Ovary (tissue), 9 donors: ENCODE results near the gene CCT7. TPM values are rescaled to one million over a fixed set of nuclear protein-coding genes. Genes with fewer than 3 reads are reported as not detected.

Experiments used
- DNase-seq, 5 donors: peaks; one replicate each; pipeline ENCODE4 v3.0.0-alpha.2; 2019 to 2020
- H3K27ac ChIP-seq, 2 donors: fragments of 200-600 bp; one replicate each; pipeline versions ENCODE4 v1.5.1 to v1.8.0; 2019 to 2022
- H3K27me3 ChIP-seq: fragments of 200-600 bp; one replicate; pipeline ENCODE4 v1.8.0; 2022
- H3K36me3 ChIP-seq: fragments of 200-600 bp; sonication (generic); one replicate; pipeline ENCODE4 v1.5.1; 2019
- H3K4me1 ChIP-seq: one replicate; pipeline ENCODE4 v1.8.1; 2013; ENCODE audit warnings: mild to moderate bottlenecking, moderate library complexity; ENCODE audit not compliant: insufficient read depth
- H3K4me3 ChIP-seq: fragments of 200-600 bp; sonication (generic); one replicate; pipeline ENCODE4 v1.5.1; 2017
- H3K9me3 ChIP-seq, 2 donors: fragments of 200-600 bp in 1 of 2; sonication (generic) in 1 of 2; one replicate each; pipeline versions ENCODE4 v1.5.1 to v1.8.1; 2013 to 2019; ENCODE audit warnings: mild to moderate bottlenecking in 1 of 2, moderate library complexity in 1 of 2
- EP300 ChIP-seq: sonication (generic); formaldehyde crosslinking; IDR thresholded peaks from one replicate; pipeline ENCODE4 v1.6.1; 2017; ENCODE audit warnings: antibody characterized with exemption
- POLR2A ChIP-seq: fragments of 450-650 bp; IDR thresholded peaks from one replicate; pipeline ENCODE4 v1.6.1; 2017; ENCODE audit warnings: antibody characterized with exemption, mild to moderate bottlenecking, moderate library complexity
- WGBS, 3 donors: extraction: QIAGEN DNeasy Blood & Tissue Kit in 1 of 3; methylation state at CpG; one replicate each; pipeline versions ENCODE4 v1.1.5 to v1.1.7; 2013 to 2017; 5-methylcytosine and 5-hydroxymethylcytosine counted together
- intact Hi-C, 4 donors: fragments of 100-400 bp; cut with DNase I; formaldehyde crosslinking; loops; one replicate each; pipeline versions ENCODE4 v1.11.0 to v1.15.1; 2022 to 2023
- polyA plus RNA-seq, 2 donors: library from polyadenylated mRNA; stranded (reverse); fragments of 200-250 nt in 1 of 2; fragments of 350-450 nt in 1 of 2; fragmentation: Illumina TruSeq in 1 of 2; extraction: RNeasy Lipid Tissue Mini Kit (QIAGEN cat#74804) in 1 of 2; gene quantifications; one replicate each; pipeline ENCODE4 v1.2.3, GENCODE V29; 2013 to 2014
- total RNA-seq, 7 donors: library from RNA; depleted of rRNA in 2 of 7; stranded (reverse); fragments of >200 nt in 2 of 7; fragmentation: NEBNext Ultra II Directional in 3 of 7; extraction: Animal tissue kit (Norgen Biotek cat#: 25700) in 3 of 7; gene quantifications; one replicate each; pipeline versions ENCODE4 v1.1.0 to v1.2.4, GENCODE V29; 2016 to 2023
- TF ChIP-seq, protein P1 (sequence below), 3 donors: fragments of 450-650 bp in 2 of 3; fragments of 200-600 bp in 1 of 3; IDR thresholded peaks; one replicate each; pipeline versions ENCODE4 v1.5.1 to v1.8.0; 2016 to 2022; ENCODE audit warnings: antibody characterized with exemption in 3 of 3, mild to moderate bottlenecking in 1 of 3
- donor health status: DM: no; HTN: no; CAD: no; lungs with moderate emphysema.
- donor health status: DM: no; HTN: no; CAD: no.
- donor health status: Bipolar disorder and iron deficiency.
- donor health status: DM: yes; HTN: yes; CAD: no.
- donor health status: DM: no; HTN: no; CAD: no.
- donor health status: DM: yes; HTN: yes; CAD: no.

Gene CCT7
- total and polyA plus RNA-seq, 9 donors: 143 to 289 (median 220) TPM

DNA sequence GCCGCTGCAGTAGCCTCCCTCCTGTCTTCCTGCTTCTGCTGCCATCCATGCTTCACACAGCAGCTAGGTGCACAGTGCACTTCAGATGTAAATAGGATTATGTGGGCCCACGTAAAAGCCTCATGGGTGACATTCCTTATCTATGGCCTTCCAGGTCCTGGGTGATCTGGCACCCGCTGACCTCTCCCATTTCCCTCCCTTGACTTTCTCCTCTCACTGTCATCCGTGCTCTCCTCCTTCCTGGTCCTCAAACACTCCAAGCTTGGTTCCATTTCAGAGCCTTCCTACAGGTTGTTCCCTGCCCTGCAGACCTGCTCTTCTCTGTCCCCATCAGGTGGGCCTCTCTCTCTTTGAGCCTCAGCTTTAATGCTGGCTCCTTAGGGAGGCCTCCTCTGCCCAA lies 24.1 kb upstream of the CCT7 start:
- Histone ChIP-seq H3K36me3 (no peaks in the 10 kb centered on the region), H3K9me3 (no peaks in the 10 kb centered on the region), H3K4me3 (no peak overlapping the region), H3K27ac (no peak overlapping the region), H3K4me1 (peaks cover 1% of the 10 kb centered on the region), H3K27me3 (no peaks in the 10 kb centered on the region)
- TF ChIP-seq, protein P1, sequence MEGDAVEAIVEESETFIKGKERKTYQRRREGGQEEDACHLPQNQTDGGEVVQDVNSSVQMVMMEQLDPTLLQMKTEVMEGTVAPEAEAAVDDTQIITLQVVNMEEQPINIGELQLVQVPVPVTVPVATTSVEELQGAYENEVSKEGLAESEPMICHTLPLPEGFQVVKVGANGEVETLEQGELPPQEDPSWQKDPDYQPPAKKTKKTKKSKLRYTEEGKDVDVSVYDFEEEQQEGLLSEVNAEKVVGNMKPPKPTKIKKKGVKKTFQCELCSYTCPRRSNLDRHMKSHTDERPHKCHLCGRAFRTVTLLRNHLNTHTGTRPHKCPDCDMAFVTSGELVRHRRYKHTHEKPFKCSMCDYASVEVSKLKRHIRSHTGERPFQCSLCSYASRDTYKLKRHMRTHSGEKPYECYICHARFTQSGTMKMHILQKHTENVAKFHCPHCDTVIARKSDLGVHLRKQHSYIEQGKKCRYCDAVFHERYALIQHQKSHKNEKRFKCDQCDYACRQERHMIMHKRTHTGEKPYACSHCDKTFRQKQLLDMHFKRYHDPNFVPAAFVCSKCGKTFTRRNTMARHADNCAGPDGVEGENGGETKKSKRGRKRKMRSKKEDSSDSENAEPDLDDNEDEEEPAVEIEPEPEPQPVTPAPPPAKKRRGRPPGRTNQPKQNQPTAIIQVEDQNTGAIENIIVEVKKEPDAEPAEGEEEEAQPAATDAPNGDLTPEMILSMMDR (IDR thresholded peaks at IDR 0.05): no peak
- TF ChIP-seq POLR2A: no peak
- TF ChIP-seq EP300: no peak
- DNase-seq: no peak
- intact Hi-C loops: no loop called here
- WGBS, 3 donors: 70 to 72% (median 72%) methylated on average over 4 of the region's 4 CpGs

DNA sequence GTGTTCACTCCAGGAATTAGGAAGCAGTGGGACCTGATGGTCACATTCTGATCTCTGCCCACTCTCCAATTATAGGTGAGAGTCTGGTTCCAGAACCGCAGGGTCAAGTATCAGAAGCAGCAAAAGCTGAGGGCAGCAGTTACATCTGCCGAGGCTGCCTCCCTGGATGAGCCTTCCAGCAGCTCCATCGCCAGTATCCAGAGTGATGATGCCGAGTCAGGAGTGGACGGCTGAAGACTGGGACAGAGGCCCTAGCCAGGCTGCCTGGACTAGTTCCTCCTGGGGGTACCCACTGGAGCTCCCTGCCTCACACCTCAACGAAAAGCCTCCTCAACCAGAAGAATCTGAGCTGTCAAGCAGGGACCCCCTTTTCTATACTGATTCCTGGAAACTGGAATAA lies 23.4 kb upstream of the CCT7 start:
- Histone ChIP-seq H3K4me3 (no peak overlapping the region), H3K36me3 (no peaks in the 10 kb centered on the region), H3K4me1 (peaks cover 1% of the 10 kb centered on the region), H3K27me3 (no peaks in the 10 kb centered on the region), H3K27ac (no peak overlapping the region), H3K9me3 (no peaks in the 10 kb centered on the region)
- no peak for DNase-seq
- intact Hi-C loops: no loop called here
- WGBS, 3 donors: 72 to 86% (median 77%) methylated on average over 6 of the region's 6 CpGs
- TF ChIP-seq, protein P1 (IDR thresholded peaks at IDR 0.05): no peak
- TF ChIP-seq EP300: no peak
- no peak for TF ChIP-seq POLR2A

DNA sequence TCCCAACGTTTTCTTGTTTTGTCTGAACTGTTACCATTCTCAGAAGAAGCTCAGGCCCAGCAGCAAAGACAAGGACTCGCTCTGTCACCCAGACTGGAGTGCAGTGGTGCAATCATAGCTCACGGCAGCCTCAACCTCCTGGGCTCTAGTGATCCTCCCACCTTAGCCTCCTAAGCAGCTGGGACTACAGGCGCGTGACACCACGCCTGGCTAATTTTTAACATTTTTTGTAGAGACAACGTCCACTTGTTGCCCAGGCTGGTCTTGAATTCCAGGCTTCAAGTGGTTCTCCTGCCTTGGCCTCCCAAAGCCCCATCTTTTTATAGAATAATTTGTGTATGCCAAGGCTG lies 22.0 kb upstream of the CCT7 start:
- no peak overlapping the region for H3K27ac ChIP-seq
- peaks cover 1% of the 10 kb centered on the region for H3K4me1 ChIP-seq
- H3K9me3 ChIP-seq: no peaks in the 10 kb centered on the region
- DNase-seq: no peak
- WGBS, 3 donors: 72 to 74% (median 73%) methylated on average over 7 of the region's 7 CpGs
- TF ChIP-seq, protein P1 (IDR thresholded peaks at IDR 0.05): no peak
- TF ChIP-seq POLR2A (no peak), EP300 (no peak)
- H3K4me3 ChIP-seq: no peak overlapping the region
- intact Hi-C loops: no loop called here
- no peaks in the 10 kb centered on the region for H3K36me3 ChIP-seq
- H3K27me3 ChIP-seq: no peaks in the 10 kb centered on the region

DNA sequence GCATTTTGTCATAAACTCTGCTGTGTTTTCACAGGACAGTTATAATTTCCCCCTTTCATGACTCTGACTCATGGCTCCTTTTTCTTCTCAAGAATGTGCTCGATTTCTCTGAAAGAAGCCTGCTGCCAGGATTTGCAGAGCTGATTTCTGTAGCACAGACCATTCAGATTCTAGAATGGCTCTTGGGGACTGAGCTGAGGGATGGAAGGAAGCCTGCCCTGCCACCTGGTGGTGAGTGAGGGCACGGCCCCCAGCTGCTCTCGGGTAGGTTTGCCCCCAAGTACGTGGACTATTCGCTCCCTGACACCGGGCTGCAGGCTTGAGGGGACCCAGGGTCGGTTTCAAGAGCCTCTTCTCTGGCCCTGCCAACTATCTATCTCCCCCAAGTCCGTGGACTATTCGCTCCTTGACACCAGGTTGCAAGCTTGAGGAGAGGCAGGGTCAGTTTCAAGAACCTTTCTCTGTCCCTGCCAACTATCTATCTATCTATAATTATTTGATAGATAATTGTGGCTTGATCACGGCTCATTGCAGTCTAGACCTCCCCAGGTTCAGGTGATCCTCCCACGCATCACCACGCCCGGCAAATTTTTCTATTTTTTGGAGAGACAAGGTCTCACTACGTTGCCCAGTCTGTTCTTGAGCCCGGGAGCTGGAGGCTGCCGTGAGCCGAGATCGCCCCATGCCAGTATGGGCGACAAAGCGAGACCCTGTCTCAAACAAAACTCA lies 21.5 kb upstream of the CCT7 start:
- no peak overlapping the region for H3K27ac ChIP-seq
- peak; percentile 38 to 80 (median 64) for DNase-seq
- intact Hi-C loops: no loop called here

More for the DNA sequence above, 21.5 kb upstream of the CCT7 start:
- H3K9me3 ChIP-seq: no peaks in the 10 kb centered on the region
- no peaks in the 10 kb centered on the region for H3K27me3 ChIP-seq
- TF ChIP-seq POLR2A: no peak
- TF ChIP-seq, protein P1 (IDR thresholded peaks at IDR 0.05): peak; percentile 40 to 70 (median 57)
- H3K4me1 ChIP-seq: peaks cover 1% of the 10 kb centered on the region
- 54 to 56% (median 55%) methylated on average over 20 of the region's 20 CpGs for WGBS, 3 donors
- H3K4me3 ChIP-seq: no peak overlapping the region
- no peaks in the 10 kb centered on the region for H3K36me3 ChIP-seq
